ENCODE measurements around the gene CBLB.
A peak's percentile ranks its signal among the peaks of the same experiment; 100 is the strongest.

Gene CBLB

DNA sequence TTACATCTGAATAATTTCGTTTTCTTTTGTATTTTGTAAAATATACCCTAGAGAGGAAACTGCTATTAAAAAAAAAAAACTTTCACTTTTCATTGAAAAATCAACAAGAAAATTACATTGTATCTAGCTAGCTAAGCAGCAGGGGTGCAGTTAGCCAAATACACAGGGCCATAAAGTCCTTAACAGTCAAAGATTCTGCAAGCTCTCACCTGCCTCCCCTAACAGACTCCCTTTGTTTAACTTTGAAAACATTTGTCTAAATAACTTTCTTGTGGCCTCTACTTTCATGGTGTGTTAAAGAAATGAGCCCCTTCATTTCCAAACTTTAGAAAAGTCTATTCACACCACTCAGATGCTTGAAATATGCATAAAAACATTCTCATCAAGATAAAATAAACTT is 23.3 kb downstream of the CBLB start:
- DNase-seq (ENCODE audit: low spot score): no peak
- in situ Hi-C loops (cut with MboI; ENCODE audit: low pct_unique_long_range_greater_than_20kb, low sequenced_read_pairs, unreplicated experiment): no loop called here
- TF ChIP-seq, protein P1, sequence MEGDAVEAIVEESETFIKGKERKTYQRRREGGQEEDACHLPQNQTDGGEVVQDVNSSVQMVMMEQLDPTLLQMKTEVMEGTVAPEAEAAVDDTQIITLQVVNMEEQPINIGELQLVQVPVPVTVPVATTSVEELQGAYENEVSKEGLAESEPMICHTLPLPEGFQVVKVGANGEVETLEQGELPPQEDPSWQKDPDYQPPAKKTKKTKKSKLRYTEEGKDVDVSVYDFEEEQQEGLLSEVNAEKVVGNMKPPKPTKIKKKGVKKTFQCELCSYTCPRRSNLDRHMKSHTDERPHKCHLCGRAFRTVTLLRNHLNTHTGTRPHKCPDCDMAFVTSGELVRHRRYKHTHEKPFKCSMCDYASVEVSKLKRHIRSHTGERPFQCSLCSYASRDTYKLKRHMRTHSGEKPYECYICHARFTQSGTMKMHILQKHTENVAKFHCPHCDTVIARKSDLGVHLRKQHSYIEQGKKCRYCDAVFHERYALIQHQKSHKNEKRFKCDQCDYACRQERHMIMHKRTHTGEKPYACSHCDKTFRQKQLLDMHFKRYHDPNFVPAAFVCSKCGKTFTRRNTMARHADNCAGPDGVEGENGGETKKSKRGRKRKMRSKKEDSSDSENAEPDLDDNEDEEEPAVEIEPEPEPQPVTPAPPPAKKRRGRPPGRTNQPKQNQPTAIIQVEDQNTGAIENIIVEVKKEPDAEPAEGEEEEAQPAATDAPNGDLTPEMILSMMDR (IDR thresholded peaks at IDR 0.05; ENCODE audit: extremely low read depth, insufficient read depth, missing control alignments): no peak

DNA sequence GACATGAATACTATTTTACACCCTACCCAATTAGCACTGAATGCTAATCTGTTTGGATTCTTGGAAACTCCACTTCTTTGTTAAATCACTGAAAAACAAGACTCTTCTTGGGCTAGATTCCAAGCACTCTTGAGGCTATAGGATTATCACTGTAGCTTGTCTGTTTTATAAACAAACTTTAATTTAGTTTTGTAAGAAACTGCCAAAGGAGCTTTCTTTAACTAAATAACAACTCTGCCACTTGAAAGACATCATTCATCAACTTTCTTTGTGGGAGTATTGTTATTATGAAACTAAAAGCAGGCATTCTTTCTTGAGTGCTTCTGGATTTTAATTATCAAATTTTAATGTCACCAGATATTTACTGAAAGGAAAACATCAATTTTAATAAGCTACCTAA is 24.1 kb downstream of the CBLB start:
- in situ Hi-C loops (cut with MboI; ENCODE audit: low pct_unique_long_range_greater_than_20kb, low sequenced_read_pairs, unreplicated experiment): no loop called here
- TF ChIP-seq, protein P1 (IDR thresholded peaks at IDR 0.05; ENCODE audit: extremely low read depth, insufficient read depth, missing control alignments): no peak
- DNase-seq (ENCODE audit: low spot score): no peak

DNA sequence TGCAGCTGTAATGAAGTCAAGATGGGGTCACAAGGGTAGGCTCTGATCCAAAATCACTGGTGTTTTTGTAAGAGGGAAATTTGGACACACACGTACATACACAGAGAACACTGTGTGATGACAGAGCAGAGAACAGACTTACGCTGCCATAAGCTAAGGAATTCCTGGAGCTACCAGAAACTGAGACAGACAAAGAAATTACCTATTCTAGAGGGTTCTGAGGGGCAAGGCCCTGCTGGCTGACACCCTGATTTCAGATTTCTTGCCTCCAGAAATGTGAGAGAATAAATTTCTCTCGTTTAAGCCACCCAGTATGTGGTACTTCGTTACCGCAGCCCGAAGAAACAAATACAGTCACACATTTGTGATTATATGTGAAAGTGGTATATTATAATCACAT is 24.8 kb downstream of the CBLB start:
- in situ Hi-C loops (cut with MboI; ENCODE audit: low pct_unique_long_range_greater_than_20kb, low sequenced_read_pairs, unreplicated experiment): no loop called here
- TF ChIP-seq, protein P1 (IDR thresholded peaks at IDR 0.05; ENCODE audit: extremely low read depth, insufficient read depth, missing control alignments): no peak
- DNase-seq (ENCODE audit: low spot score): no peak

DNA sequence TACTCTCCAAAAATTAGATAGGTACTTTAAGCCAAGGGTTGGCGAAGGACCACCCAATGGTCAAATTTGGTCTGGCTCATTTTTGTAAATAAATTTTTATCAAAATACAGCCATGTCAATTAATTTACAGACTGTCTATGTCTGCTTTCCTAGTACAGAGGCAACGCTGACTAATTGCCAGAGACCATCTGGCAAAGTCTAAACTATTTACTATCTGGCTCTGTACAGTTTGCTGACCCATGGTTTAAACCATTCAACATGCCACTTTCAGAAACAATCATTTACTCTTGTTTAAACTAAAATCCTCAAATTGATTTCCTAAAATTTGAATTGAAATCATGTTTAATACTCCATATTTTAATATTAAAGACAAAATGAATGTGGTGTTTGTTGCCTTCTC is 25.9 kb downstream of the CBLB start:
- no peak for DNase-seq (ENCODE audit: low spot score)
- TF ChIP-seq, protein P1 (IDR thresholded peaks at IDR 0.05; ENCODE audit: extremely low read depth, insufficient read depth, missing control alignments): no peak
- in situ Hi-C loops (cut with MboI; ENCODE audit: low pct_unique_long_range_greater_than_20kb, low sequenced_read_pairs, unreplicated experiment): no loop called here

DNA sequence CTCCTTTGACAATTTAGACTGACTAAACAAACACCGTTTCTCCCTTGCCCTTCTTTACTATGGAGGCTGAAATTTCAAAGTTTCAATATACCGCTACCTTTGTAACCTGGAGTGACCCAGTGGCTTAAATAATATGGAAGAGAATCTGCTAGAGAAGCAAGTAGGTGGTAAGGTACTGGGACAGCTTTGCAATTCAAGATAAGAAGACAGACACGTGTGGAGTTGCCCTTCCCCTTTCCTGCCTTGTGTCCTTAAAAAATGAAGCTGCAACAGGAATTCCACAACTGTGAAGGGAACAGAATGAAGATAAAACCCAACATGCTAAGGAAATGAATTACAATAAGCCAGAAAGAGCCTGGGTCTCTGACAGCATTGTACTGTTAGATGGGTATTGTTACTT is 26.4 kb downstream of the CBLB start:
- no peak for DNase-seq (ENCODE audit: low spot score)
- in situ Hi-C loops (cut with MboI; ENCODE audit: low pct_unique_long_range_greater_than_20kb, low sequenced_read_pairs, unreplicated experiment): no loop called here
- TF ChIP-seq, protein P1 (IDR thresholded peaks at IDR 0.05; ENCODE audit: extremely low read depth, insufficient read depth, missing control alignments): no peak

DNA sequence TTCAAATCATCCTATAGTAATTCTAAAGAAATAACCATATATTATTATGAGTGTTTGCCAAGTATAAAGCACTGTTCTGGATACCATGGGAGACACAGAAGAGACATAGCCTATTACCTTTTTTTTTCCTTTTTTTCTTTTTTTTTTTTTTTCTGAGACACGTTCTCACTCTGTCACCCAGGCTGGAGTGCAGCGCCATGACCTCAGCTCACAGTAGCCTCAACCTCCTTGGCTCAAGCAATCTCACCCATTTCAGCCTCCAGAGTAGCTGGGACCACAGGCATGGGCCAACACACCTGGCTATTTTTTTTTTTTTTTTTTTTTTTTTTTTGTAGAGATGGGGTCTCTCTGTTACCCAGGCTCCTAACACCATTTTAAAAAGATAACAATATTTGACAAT is 30.9 kb downstream of the CBLB start:
- TF ChIP-seq, protein P1 (IDR thresholded peaks at IDR 0.05; ENCODE audit: extremely low read depth, insufficient read depth, missing control alignments): no peak
- in situ Hi-C loops (cut with MboI; ENCODE audit: low pct_unique_long_range_greater_than_20kb, low sequenced_read_pairs, unreplicated experiment): no loop called here

DNA sequence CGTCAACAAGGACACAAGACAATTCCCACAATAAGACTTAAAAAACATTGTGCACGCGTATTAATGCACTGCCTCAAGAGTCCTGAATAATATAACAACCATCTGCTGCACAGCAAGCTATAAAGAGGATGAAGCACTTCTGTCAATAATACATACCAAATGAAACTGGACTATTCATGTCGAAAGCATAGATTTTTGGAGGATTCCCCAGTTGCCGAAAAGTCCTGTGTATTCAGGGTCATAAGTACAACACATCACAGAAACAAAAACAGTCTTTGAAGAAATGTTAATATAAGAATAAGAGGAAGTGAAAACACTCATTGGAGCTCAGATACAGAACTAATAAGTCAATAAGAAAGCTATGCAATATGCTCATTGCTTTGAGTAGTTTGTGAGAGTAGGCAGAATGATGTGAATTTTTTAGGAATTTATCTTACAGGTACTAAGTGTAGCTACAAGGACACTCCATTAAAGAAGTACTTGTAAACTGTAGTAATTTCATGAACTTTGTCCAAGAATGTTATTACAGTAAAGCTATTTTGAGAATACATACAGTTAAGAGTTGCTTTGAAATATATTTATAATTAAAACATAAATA is 31.6 kb downstream of the CBLB start:
- DNase-seq (ENCODE audit: low spot score): peak; percentile 52
- in situ Hi-C loops (cut with MboI; ENCODE audit: low pct_unique_long_range_greater_than_20kb, low sequenced_read_pairs, unreplicated experiment): no loop called here
- TF ChIP-seq, protein P1 (IDR thresholded peaks at IDR 0.05; ENCODE audit: extremely low read depth, insufficient read depth, missing control alignments): no peak

More for the DNA sequence above, 30.9 kb downstream of the CBLB start:
- no peak for DNase-seq (ENCODE audit: low spot score)
